ENCODE measurements around the gene EXOC4.

EXOC4 gene

DNA sequence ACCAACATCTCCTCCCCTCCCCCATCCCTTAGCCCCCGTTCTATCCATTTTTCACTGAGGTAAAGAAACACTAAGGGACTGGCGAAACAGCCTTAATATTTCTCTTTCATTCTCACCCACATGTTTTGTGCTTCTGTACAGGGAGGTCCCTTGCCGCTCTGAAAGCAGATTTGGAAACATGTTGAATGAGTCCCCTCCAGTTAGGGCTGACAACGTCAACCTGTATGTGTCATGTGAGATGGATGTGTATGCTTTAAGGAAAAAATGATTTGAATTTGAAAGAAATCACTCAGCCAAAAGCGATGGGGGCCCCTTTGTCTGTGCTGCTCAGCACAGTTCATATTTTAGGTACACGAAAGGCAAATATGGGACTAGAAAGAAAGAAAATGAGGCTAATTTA is 560.0 kb downstream of the EXOC4 start:
- no peak overlapping the region for H3K4me3 ChIP-seq (ENCODE audit: low read depth, low read length)

GRCh38 chr7:133815611-133816210 is 562.8 kb downstream of the EXOC4 start:
- H3K4me3 ChIP-seq (ENCODE audit: low read depth, low read length) = no peak overlapping the region

DNA sequence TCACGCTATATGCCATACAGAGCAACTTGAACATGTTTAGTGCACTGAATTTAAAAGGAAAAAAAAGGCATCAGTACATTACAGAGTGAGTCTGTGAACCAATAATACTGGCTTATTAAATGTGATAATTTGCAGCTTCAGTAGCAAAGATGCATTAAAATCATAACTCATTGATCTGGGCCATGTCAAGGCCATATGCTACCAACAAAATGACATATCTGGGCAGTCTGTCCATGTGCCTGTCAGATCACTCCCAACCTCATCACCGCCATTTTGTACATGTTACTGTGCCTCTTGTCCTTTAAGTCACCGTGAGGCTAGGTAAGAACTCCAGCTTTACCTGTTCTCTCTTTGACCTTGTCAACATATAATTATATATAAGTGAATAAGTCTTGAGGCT is 566.8 kb downstream of the EXOC4 start:
- H3K4me3 ChIP-seq (ENCODE audit: low read depth, low read length) = no peak overlapping the region

- H3K4me3 ChIP-seq (ENCODE audit: low read depth, low read length) = no peak overlapping the region
These were observed 567.7 kb downstream of the EXOC4 start for GRCh38 chr7:133820584-133820983.

DNA sequence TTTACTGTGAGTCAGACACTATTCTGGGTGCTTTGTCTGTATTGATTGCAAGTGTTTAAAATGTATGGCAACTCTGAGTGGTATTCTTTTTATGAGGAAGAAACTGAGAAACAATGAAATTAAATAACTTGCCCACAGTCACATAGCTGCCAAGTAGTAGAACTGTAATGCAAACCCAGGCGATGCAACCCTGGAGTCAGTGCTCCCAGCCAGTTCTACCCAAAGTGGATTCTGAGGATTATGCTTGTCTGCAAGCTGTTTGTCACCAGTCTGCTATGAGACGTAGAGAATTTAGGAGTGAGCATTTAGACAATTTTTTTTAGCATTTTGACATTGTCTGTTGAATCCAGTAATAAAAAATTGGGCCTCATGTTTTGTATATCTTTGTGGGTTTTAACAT is 568.3 kb downstream of the EXOC4 start:
- H3K4me3 ChIP-seq (ENCODE audit: low read depth, low read length) = no peak overlapping the region

DNA sequence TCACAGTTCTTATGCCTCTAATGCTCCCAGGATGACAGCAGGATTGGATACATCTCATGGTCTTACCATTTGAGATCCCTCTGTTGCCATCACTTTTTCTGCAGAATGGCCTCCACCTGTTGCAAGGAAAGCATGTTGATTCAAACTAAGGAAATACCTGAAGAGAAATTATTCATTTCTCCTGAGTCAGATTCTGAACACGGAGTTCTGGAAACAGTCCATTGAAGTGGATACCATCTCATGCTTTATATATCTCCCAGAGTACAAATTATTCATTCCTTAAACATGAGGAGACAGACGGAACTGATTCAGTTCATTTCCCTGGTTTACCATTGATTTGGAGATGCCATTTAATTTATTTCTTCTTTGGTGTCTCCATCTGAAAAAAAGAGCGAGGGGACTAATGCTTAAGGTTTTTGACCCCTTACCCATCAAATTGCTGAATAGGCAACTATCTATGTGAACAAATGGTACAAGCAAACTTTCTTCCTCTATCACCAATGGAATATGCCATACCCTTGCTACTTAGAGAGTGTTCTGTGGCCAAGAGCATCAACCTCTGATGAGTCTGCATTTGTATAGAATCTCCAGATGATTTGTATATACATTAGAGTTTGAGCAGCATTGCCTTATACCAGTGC is 569.2 kb downstream of the EXOC4 start:
- H3K4me3 ChIP-seq (ENCODE audit: low read depth, low read length) = no peak overlapping the region

DNA sequence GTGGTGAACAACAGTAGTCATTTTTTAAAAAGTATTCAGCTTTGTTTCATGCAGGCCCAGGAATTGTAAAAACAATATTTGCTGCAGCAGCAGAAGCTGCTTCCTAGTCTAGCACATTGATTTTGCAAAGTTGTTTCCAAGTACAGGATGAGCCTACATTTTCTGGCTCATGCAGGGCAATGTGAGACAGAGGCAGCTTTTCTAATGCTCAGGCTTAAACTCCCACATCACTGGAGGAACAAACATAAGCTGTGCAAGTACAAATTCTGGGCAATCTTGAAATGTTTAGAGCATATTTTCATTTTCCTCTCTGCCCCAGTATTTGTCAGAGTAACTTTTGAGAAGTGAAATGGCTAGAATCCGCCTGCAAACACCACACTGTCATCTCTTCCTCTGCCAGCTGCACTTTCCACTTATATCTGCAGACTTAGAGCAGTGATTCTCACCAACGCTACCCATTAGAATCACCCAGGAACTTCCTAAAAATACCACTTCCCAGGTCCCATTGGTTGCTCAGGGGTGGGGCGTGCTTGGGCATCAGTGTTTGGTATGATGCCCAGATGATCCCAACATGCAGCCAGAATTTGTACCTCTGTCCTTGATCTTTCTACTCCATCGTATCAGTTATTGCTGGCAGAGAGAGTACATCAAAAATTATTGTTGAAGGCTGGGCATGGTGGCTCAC is 570.1 kb downstream of the EXOC4 start:
- H3K4me3 ChIP-seq (ENCODE audit: low read depth, low read length) = no peak overlapping the region

DNA sequence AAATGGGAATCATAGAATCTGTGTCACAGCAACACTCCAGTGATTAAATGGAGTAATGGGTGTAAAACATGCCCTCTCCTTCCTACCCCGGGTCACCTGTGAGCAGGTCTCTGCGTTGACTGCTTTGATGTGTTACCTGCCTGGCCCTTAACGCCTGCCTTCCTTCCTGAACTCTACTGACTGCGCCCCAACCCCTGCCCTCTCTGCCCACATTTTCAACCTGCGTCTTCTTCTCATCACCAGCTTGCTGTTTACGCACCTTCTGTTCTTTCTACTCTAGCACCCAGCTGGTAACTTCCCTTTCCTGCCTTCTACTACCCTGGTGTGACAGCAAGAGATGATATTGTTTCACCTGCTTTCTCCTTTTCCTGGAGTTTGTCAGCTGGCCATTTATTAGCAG is 571.3 kb downstream of the EXOC4 start:
- H3K4me3 ChIP-seq (ENCODE audit: low read depth, low read length) = no peak overlapping the region

GRCh38 chr7:133827707-133828623 is 575.1 kb downstream of the EXOC4 start:
- H3K4me3 ChIP-seq (ENCODE audit: low read depth, low read length) = no peak overlapping the region

DNA sequence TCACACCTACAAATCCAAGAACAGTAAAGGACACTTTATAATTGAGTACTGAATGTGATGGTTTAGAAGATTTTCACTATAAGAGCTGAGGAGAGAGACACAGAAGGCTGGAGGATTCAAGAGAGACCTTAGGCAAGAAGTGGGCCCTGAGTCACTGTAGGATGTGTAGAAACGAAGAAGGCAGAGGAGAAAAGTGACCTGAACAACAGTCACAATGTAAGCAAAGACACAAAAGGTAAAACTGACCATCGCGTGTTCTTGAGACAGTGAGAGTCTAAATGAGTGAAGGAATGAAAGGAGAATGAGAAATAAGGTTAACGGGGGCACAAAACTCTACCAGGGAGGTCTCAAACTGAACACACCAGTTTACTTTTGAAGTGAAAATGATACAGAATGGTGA is 576.0 kb downstream of the EXOC4 start:
- H3K4me3 ChIP-seq (ENCODE audit: low read depth, low read length) = no peak overlapping the region

DNA sequence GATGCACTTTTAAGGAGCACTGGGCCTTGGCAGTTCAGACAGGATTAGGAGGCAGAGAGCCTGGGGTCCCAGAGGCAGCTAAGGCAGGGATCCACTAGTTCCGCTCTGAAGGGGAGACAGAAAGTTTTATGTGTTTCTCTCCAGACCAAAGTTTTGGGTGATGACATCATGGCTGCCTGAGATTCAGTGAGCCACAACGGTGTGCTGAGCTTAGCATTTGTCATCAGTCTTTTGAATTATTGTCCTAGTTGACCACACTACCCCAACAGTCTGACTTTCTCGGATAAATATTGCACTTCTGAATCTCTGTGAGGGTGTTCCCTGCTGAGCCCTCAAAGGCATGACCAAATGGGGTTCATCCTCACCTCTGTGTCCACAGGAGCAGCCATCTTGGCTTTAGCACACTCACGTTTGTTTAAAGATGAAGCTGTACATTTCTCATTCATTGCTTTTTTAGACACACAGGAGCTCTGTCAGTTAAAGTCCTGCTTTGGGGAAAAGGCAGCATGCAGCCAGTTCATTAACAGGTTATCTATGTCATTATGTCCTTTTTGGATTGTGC is 576.5 kb downstream of the EXOC4 start:
- H3K4me3 ChIP-seq (ENCODE audit: low read depth, low read length) = no peak overlapping the region

GRCh38 chr7:133830081-133830480 is 577.2 kb downstream of the EXOC4 start:
- H3K4me3 ChIP-seq (ENCODE audit: low read depth, low read length) = no peak overlapping the region

- H3K4me3 ChIP-seq (ENCODE audit: low read depth, low read length) = no peak overlapping the region
These were observed 583.8 kb downstream of the EXOC4 start for GRCh38 chr7:133836666-133837065.

GRCh38 chr7:133837224-133837623 is 584.3 kb downstream of the EXOC4 start:
- no peak overlapping the region for H3K4me3 ChIP-seq (ENCODE audit: low read depth, low read length)

GRCh38 chr7:133839121-133839520 is 586.2 kb downstream of the EXOC4 start:
- no peak overlapping the region for H3K4me3 ChIP-seq (ENCODE audit: low read depth, low read length)

DNA sequence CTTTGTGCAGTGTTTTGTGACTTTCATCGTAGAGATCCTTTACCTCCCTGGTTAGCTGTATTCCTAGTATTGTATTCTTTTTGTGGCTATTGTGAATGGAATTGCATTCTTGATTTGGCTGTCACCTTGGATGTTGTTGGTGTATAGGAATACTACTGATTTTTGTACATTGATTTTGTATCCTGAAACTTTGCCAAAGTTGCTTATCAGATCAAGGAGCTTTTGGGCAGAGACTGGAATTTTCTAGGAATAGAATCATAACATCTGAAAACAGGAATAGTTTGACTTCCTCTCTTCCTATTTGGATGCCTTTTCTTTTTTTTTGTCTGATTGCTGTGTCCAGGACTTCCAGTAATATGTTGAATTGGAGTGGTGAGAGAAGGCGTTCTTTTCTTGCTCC is 590.5 kb downstream of the EXOC4 start:
- H3K4me3 ChIP-seq (ENCODE audit: low read depth, low read length) = no peak overlapping the region

GRCh38 chr7:133845005-133845404 is 592.1 kb downstream of the EXOC4 start:
- no peak overlapping the region for H3K4me3 ChIP-seq (ENCODE audit: low read depth, low read length)

DNA sequence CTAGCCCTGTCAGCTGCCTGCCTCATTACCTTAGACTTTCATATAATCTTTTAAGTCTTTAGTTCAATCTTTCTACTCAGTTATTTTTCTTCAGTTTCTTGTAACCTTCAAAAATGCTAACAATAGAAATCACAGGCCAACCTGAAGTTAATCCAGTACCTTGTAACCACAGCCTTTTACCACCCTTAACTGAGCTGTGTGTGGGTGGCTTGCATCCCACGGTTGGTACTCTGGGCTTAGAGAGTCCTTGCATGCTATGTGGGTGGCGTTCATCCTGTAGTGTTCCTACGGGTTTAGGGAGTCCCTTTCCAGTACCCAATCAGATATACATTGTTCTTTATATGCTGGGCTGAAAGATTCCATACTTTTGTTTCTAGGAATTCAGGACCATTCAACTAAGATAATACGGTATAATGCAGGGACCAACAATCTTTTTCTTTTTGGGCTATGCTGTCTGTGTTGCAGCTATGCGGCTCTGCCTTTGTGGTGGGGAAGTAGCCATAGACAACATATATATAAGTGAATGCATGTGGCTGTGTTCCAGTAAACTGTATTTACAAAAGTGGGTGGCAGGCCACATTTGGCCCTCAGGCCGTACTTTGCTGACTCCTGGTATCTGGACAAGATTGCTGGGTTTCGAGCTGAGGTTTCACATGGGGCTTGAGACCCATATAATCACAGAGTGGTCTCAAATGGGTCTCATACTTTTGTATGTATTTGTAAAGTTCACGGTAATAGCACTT is 593.5 kb downstream of the EXOC4 start:
- no peak overlapping the region for H3K4me3 ChIP-seq (ENCODE audit: low read depth, low read length)

DNA sequence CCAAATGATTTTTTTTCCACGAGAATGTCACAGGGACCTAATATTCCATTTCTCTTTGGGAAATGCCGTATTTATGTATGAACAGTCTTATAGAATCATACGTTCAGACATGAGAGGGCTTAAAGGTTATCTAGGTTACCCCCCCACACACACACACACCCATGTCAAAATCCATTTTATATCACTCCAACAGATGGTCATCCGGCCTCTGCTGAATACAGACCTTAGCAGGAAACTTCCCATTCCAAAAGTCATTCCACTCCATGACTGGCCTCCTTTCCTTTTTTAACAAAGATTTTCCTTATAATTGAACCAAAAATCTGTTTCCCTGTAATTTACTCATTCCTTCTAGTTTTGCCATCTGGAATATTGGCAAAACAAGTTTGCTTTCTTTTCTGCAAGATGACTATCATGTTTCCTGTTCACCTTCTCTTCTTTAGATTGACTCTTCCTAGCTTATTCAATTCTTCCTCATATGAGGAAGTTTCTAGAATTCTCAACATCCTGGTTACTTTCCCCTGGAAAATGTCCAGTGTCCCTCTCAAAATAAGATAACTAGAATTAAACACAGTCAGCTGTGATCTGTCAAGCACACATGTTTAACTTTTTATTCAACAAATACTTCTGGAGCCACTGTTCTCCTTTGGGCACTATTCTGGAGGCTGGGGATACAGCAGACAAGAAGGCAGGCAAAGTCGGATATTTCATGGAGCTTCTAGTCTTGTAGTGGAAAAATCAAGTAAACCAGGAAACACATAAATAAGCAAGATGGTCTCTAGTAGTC is 597.8 kb downstream of the EXOC4 start:
- H3K4me3 ChIP-seq (ENCODE audit: low read depth, low read length) = no peak overlapping the region

GRCh38 chr7:133851411-133851810 is 598.5 kb downstream of the EXOC4 start:
- H3K4me3 ChIP-seq (ENCODE audit: low read depth, low read length) = no peak overlapping the region

All from iPS-11a (cell line).